Gastrocnemius medialis (tissue), 4 donors: Measurements from ENCODE around the gene TM9SF1.

Experiments
- POLR2A ChIP-seq, 2 donors: fragments of 450-650 bp; IDR thresholded peaks; one replicate each; pipeline ENCODE4 v1.6.1; 2017; ENCODE audit warnings: antibody characterized with exemption in 2 of 2, mild to moderate bottlenecking in 2 of 2, moderate library complexity in 2 of 2
- TF ChIP-seq, protein P1 (sequence below), 5 experiments: fragments of 450-650 bp in 3 of 5; fragments of 200-600 bp in 2 of 5; sonication (generic) in 2 of 5; IDR thresholded peaks in 4 of 5; conservative IDR thresholded peaks in 1 of 5; 1 replicate in 4 of 5; 2 replicates in 1 of 5; pipeline ENCODE4 v1.5.1; 2016 to 2019; ENCODE audit warnings: antibody characterized with exemption in 5 of 5, mild to moderate bottlenecking in 3 of 5, moderate library complexity in 3 of 5

DNA sequence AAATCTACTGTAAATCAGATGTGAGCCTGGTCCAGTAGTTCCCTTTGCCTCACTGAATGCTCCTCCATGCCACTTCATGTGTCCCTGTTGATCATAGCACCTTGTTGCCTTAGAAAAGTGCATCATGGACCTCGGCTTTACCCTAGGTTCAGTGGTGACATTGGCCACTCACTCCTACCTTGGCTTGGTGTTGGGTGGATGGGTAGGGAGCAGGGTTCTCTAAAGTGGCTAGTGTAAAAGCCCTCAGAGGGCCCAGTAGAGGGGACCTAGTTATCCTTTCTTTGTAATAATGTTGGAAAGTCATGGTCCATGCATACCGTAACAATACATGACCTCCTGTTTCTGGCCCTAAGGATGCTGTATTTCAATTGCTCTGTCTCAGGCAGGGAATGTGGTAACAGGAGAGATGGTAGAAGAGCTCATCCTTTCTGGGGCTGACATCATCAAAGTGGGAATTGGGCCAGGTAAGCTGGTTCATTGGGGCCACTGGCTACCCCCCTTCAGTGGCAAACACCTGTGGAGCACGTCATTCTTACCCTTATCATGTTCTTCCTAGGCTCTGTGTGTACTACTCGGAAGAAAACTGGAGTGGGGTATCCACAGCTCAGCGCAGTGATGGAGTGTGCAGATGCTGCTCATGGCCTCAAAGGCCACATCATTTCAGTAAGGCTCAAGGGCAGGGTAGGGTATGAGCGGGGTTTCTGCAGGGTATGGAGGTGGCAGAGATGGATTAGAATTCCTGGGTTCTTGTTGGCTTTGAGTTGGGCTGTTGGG, 41.6 kb upstream of the TM9SF1 start:
- TF ChIP-seq, protein P1, sequence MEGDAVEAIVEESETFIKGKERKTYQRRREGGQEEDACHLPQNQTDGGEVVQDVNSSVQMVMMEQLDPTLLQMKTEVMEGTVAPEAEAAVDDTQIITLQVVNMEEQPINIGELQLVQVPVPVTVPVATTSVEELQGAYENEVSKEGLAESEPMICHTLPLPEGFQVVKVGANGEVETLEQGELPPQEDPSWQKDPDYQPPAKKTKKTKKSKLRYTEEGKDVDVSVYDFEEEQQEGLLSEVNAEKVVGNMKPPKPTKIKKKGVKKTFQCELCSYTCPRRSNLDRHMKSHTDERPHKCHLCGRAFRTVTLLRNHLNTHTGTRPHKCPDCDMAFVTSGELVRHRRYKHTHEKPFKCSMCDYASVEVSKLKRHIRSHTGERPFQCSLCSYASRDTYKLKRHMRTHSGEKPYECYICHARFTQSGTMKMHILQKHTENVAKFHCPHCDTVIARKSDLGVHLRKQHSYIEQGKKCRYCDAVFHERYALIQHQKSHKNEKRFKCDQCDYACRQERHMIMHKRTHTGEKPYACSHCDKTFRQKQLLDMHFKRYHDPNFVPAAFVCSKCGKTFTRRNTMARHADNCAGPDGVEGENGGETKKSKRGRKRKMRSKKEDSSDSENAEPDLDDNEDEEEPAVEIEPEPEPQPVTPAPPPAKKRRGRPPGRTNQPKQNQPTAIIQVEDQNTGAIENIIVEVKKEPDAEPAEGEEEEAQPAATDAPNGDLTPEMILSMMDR (IDR thresholded peaks at IDR 0.05 in 4 of 5, conservative IDR thresholded peaks at IDR 0.05 in 1 of 5): no peak
- TF ChIP-seq POLR2A (IDR thresholded peaks at IDR 0.05): no peak
